Measurements from ENCODE around the gene DGCR6.
"Not testable (repeated sequence)": the region's sequence is repeated elsewhere in the genome, so short reads cannot be mapped to it uniquely, and the experiment has no call there.

- TF ChIP-seq EZH2 (IDR thresholded peaks at IDR 0.05); POLR2AphosphoS5 (IDR thresholded peaks at IDR 0.05; ENCODE audit: borderline replicate concordance, low read depth, low read length): not testable (repeated sequence)
Observed at GRCh38 chr22:18881260-18881659, 24.9 kb upstream of the DGCR6 start.

Data from SK-N-MC (cell line).